ENCODE measurements around the gene SRR.

GRCh38 chr17:2371183-2372130 lies 67.7 kb downstream of the SRR start:
- TF ChIP-seq, protein P1, sequence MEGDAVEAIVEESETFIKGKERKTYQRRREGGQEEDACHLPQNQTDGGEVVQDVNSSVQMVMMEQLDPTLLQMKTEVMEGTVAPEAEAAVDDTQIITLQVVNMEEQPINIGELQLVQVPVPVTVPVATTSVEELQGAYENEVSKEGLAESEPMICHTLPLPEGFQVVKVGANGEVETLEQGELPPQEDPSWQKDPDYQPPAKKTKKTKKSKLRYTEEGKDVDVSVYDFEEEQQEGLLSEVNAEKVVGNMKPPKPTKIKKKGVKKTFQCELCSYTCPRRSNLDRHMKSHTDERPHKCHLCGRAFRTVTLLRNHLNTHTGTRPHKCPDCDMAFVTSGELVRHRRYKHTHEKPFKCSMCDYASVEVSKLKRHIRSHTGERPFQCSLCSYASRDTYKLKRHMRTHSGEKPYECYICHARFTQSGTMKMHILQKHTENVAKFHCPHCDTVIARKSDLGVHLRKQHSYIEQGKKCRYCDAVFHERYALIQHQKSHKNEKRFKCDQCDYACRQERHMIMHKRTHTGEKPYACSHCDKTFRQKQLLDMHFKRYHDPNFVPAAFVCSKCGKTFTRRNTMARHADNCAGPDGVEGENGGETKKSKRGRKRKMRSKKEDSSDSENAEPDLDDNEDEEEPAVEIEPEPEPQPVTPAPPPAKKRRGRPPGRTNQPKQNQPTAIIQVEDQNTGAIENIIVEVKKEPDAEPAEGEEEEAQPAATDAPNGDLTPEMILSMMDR (IDR thresholded peaks at IDR 0.05), result no peak
- no peak for TF ChIP-seq POLR2A (IDR thresholded peaks at IDR 0.05)

All from lower leg skin (tissue), 3 donors.